Putamen (tissue), 1 donor: ENCODE data around the gene C20orf96.
"Not testable (repeated sequence)": the region's sequence is repeated elsewhere in the genome, so short reads cannot be mapped to it uniquely, and the experiment has no call there.

Experiments used
- DNase-seq: peaks from one replicate; pipeline ENCODE4 v3.0.0-alpha.2; 2016; ENCODE audit warnings: low spot score

The C20orf96 gene

DNA sequence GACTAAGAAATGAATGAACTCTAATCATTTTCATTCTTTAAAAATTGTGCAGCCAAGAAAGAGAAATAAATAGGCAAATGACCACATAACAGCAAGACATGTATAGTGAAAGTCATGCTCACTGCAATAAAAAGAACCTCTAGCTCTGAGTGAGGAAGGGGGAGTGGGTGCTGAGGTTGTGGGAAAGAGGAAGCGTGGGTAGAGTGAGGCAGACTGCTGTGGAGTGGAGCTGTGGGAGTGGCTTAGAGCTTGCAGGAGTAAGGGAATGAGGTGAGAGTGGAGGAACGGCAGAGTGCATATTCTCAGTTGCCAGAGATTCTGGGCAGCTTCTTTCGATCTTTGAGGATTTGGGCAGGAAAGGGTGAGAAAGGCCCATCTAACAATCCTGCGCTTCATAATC, 53.1 kb downstream of the C20orf96 start:
- peak; percentile 52 for DNase-seq

DNA sequence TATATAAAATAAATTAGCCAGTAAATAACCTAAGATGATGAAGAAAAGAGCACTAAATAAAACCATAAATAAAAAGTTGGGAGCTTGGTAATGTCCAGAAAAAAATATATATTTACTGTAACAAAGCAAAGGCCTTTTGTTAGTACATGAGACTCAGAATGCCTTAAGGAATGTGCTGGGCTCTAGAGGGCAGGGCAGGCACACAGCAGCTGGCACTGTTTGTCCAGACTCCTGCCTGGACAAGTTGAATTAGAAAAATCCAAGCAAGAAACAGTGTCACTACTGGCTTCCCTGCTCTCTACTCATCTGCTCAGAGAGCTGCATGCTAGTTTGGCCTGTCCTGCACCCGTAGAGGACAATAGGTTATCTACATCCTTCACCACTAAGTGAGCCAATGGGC, 54.7 kb downstream of the C20orf96 start:
- no peak for DNase-seq

DNA sequence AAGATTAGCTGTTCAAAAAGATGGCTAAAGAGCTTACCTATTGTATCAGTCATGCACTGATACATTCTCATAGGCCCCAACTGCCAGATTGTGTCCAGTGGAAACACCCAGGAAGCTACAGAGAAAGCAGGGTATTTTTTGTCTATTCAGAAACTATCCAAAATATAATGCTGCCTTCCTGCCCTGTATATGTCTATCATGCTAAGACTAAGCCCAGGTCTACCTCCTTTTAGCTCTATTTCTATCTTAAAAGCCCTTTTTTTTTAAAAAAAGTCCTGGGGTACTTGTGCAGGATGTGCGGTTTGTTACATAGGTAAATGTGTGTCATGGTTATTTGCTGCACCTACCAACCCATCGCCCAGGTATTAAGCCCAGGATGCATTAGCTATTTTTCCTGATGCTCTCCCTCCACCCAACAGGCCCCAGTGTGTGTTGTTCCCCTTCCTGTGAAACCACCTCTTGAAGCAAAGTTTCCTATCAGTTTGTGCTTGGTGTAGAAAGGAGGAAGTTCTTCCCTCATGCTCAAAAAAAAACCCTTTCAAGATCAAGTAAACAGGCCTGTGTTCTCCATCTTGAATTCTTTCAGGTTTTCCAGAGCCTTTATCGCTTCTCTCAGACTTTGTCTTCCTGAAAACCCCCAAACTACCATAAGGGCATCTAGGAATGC, 63.0 kb downstream of the C20orf96 start:
- no peak for DNase-seq

DNA sequence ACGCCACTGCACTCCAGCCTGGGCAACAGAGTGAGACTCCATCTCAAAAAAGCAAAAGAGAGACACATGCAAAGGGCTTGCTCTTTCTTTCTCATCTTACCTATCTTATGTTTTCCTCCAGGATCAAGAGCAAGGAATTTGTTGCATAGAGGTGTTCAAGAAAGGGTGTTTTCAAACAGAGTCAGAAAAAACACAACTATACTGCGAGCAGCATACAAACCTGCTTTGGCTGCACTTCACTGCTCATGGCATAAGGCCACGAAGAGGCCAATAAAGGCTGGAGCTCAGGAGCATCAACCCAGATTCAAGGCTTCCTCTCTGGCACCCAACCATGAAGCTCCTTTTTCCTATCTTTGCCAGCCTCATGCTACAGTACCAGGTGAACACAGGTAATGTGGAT, 63.6 kb downstream of the C20orf96 start, which contains the start of gene DEFB129:
DEFB129 (plus strand) TSS at position 301 of the 400 bp plus-strand sequence; CDS start at position 332, 31 bp downstream.
- no peak for DNase-seq

DNA sequence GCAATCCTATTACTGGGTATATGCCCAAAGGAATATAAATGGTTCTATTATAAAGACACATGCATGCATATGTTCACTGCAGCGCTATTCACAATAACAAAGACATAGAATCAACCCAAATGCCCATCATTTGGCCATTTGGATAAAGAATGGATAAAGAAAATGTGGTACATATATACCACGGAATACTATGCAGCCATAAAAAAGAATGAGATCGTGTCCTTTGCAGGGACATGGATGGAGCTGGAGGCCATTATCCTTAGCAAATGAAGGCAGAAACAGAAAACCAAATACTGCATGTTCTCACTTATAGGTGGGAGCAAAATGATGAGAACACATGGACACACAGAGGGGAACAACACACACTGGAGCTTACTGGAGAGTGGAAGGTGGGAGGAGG, 64.7 kb downstream of the C20orf96 start:
- DNase-seq, result not testable (repeated sequence)

DNA sequence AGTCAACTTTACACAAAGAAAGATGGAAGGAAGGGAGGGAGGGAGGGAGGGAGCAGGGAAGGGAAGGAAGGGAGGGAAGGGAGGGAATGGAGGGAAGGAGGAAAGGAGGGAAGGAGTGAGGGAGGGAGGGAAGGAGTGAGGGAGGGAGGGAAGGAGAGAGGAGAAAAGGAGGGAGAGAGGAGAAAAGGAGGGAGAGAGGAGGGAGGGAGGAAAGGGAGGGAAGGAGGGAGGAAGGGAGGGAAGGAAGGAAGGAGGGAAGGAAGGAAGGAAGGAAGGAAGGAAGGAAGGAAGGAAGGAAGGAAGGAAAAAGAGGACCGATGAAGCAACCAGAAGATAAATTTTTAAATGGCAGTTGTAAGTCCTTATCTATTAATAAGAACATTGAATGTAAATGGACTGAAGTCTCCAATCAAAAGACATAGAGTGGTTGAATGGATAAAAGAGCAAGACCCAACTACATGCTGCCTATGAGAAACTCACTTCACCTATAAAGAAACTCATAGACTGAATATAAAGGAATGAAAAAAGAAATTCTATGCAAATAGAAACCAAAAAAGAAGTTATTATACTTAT, 69.2 kb downstream of the C20orf96 start:
- no peak for DNase-seq
